ENCODE results near the gene LMNB1. TPM values are rescaled to one million over a fixed set of nuclear protein-coding genes. Genes with fewer than 3 reads are reported as not detected.
"Not testable (repeated sequence)": the region's sequence is repeated elsewhere in the genome, so short reads cannot be mapped to it uniquely, and the experiment has no call there.

Gene LMNB1
- total RNA-seq, 2 donors from 2014 or later = 1.3 to 2.0 TPM

DNA sequence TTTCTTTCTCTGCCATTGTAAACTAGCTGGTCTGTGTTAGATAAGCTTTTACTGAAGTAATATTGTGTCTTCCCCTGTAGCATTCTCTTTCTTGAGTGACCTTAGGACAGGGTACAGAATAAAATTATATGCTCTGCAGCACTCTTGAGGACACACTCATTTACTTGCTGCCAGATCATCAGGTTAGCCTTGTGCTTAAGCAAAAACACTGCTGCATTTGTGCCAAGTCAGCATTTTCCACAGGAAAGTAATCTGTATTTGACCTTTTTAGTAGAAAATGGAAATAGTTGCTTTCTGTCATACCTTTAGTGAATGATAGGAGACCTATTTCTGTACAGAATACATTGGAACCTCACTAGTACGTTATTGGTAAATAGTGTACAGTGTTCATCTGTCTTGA, 54.2 kb downstream of the LMNB1 start:
- no peak for ATAC-seq
- TF ChIP-seq, protein P1, sequence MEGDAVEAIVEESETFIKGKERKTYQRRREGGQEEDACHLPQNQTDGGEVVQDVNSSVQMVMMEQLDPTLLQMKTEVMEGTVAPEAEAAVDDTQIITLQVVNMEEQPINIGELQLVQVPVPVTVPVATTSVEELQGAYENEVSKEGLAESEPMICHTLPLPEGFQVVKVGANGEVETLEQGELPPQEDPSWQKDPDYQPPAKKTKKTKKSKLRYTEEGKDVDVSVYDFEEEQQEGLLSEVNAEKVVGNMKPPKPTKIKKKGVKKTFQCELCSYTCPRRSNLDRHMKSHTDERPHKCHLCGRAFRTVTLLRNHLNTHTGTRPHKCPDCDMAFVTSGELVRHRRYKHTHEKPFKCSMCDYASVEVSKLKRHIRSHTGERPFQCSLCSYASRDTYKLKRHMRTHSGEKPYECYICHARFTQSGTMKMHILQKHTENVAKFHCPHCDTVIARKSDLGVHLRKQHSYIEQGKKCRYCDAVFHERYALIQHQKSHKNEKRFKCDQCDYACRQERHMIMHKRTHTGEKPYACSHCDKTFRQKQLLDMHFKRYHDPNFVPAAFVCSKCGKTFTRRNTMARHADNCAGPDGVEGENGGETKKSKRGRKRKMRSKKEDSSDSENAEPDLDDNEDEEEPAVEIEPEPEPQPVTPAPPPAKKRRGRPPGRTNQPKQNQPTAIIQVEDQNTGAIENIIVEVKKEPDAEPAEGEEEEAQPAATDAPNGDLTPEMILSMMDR (IDR thresholded peaks at IDR 0.05) = no peak
- TF ChIP-seq POLR2A (IDR thresholded peaks at IDR 0.05) = no peak
- Histone ChIP-seq H3K27ac (no peak overlapping the region), H3K4me1 (no peaks in the 10 kb centered on the region), H3K9me3 (no peaks in the 10 kb centered on the region), H3K4me3 (no peak overlapping the region), H3K27me3 (no peaks in the 10 kb centered on the region), H3K36me3 (replicated peaks in 1 of 2; ENCODE audit: insufficient read depth in 1 of 2, low read depth in 2 of 2) (peaks cover 0 to 6% of the 10 kb centered on the region in 2 donors)
- intact Hi-C loops (cut with DNase I) = no loop called here
- WGBS, 2 donors = 88 to 92% methylated on average over 1 of the region's 1 CpG
- no peak for DNase-seq

DNA sequence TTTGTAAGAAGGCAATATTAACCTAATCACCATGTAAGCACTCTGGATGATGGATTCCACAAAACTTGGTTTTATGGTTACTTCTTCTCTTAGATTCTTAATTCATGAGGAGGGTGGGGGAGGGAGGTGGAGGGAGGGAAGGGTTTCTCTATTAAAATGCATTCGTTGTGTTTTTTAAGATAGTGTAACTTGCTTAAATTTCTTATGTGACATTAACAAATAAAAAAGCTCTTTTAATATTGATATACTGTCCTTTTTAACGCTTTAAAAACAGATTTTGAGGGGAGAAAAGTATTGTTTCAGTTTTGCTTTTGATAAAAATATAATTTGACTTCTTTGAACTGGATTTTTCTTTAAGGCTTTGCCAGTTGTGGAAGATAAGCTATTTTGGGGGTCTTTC, 59.8 kb downstream of the LMNB1 start:
- 83 to 93% methylated on average over 2 of the region's 2 CpGs for WGBS, 2 donors
- Histone ChIP-seq H3K4me1 (no peaks in the 10 kb centered on the region), H3K9me3 (no peaks in the 10 kb centered on the region), H3K27me3 (no peaks in the 10 kb centered on the region), H3K27ac (no peak overlapping the region), H3K36me3 (replicated peaks in 1 of 2; ENCODE audit: insufficient read depth in 1 of 2, low read depth in 2 of 2) (no peaks in the 10 kb centered on the region), H3K4me3 (no peak overlapping the region)
- no peak for TF ChIP-seq POLR2A (IDR thresholded peaks at IDR 0.05)
- TF ChIP-seq, protein P1 (IDR thresholded peaks at IDR 0.05) = no peak
- intact Hi-C loops (cut with DNase I) = no loop called here
- DNase-seq (no peak), ATAC-seq (no peak)

DNA sequence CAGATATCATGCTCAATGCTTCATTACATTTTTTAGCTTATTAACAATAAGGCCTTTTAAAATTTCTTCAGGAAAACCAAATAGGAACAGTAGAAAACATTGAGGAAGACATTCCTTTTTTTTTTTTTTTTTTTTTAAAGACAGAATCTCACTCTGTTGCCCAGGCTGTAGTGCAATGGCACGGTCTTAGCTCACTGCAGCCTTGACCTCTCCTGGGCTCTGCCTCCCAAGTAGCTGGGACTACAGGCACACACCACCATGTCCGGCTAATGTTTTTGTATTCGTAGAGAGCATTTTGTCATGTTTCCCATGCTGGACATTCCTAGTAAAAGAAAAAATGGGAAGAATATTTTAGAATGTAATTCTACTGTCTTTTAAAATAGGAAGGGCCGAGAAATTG, 60.3 kb downstream of the LMNB1 start:
- 93 to 96% methylated on average over 4 of the region's 4 CpGs for WGBS, 2 donors
- intact Hi-C loops (cut with DNase I) = no loop called here
- DNase-seq = no peak

DNA sequence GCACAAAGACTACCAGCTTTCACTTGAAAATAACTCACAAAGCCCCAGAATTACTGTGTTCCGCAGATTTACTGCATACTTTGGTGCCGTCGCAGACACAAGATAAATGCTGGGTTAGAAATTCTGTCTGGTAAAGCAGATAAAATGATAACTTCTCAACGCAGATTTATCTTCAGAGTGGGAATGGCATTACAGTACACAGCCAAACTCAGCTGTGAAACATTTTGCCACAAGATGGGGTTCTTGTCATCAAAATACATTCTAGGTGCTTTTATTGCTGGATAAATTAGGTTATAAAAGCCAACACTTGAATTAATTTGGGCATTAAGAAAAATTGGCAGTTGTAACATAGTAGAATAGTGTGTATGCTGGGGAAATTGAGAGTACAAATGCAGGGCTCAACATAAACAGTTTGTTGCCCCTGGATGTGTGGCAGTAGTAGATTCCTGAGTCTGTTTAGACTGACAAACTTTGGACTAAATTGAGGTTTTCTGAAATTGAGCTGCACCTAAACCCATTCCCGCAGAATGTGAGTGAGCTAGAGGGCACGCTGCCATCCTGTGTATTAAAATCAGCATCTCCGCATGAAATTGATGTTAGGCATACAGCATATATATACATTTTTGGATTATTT, 61.1 kb downstream of the LMNB1 start:
- ATAC-seq = no peak
- H3K4me3 ChIP-seq = no peak overlapping the region
- H3K27ac ChIP-seq = no peak overlapping the region
- no peak for DNase-seq
- TF ChIP-seq, protein P1 (IDR thresholded peaks at IDR 0.05) = peak in 6 of 7 experiments; percentile 8 to 42 (median 30)
- TF ChIP-seq POLR2A (IDR thresholded peaks at IDR 0.05) = no peak
- no peaks in the 10 kb centered on the region for H3K27me3 ChIP-seq
- H3K36me3 ChIP-seq (replicated peaks in 1 of 2; ENCODE audit: insufficient read depth in 1 of 2, low read depth in 2 of 2) = no peaks in the 10 kb centered on the region
- no peaks in the 10 kb centered on the region for H3K4me1 ChIP-seq
- intact Hi-C loops (cut with DNase I) = no loop called here
- WGBS, 2 donors = 70 to 73% methylated on average over 7 of the region's 7 CpGs
- H3K9me3 ChIP-seq = no peaks in the 10 kb centered on the region

More for the DNA sequence above, 60.3 kb downstream of the LMNB1 start:
- H3K4me3 ChIP-seq = no peak overlapping the region
- H3K4me1 ChIP-seq = no peaks in the 10 kb centered on the region
- no peaks in the 10 kb centered on the region for H3K27me3 ChIP-seq
- no peak overlapping the region for H3K27ac ChIP-seq
- no peaks in the 10 kb centered on the region for H3K9me3 ChIP-seq
- no peak for TF ChIP-seq POLR2A (IDR thresholded peaks at IDR 0.05)
- TF ChIP-seq, protein P1 (IDR thresholded peaks at IDR 0.05) = no peak
- no peak for ATAC-seq
- no peaks in the 10 kb centered on the region for H3K36me3 ChIP-seq (replicated peaks in 1 of 2; ENCODE audit: insufficient read depth in 1 of 2, low read depth in 2 of 2)

DNA sequence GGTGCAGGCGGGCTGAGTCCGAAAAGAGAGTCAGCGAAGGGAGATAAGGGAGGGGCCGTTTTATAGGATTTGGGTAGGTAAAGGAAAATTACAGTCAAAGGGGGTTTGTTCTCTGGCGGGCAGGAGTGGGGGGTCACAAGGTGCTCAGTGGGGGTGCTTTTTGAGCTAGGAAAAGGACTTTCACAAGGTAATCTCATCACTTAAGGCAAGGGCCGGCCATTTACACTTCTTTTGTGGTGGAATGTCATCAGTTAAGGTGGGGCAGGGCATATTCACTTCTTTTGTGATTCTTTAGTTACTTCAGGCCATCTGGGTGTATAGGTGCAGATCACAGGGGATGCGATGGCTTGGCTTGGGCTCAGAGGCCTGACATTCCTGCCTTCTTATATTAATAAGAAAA, 62.5 kb downstream of the LMNB1 start:
- ATAC-seq; H3K4me3 ChIP-seq; H3K36me3 ChIP-seq (replicated peaks in 1 of 2; ENCODE audit: insufficient read depth in 1 of 2, low read depth in 2 of 2); intact Hi-C loops (cut with DNase I); H3K27me3 ChIP-seq; H3K27ac ChIP-seq; H3K4me1 ChIP-seq; DNase-seq; H3K9me3 ChIP-seq: not testable (repeated sequence)
- 89 to 98% methylated on average over 7 of the region's 7 CpGs for WGBS, 2 donors

DNA sequence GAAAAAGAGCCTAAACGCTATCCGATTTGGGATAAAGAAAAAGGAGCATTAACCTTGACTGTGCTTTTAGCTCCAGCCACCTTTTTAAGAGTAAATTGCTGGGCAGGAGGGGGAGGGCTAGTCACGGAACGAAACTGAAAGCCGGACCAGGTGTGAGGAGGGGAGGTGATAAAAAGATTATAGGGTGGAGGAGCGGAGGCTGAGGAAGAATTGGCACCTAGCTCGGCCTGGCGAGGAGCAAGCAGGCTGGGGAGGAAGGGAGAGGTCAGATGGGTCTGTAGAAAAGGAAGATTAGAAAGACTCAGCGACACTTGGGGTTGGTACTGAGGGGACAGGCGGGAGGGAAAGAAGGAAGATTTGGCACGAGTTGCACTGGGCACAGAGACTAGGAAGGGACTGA, 66.4 kb downstream of the LMNB1 start:
- DNase-seq; H3K9me3 ChIP-seq; H3K27ac ChIP-seq; H3K27me3 ChIP-seq; intact Hi-C loops (cut with DNase I); H3K4me3 ChIP-seq; H3K36me3 ChIP-seq (replicated peaks in 1 of 2; ENCODE audit: insufficient read depth in 1 of 2, low read depth in 2 of 2); H3K4me1 ChIP-seq; ATAC-seq: not testable (repeated sequence)
- WGBS, 2 donors = 43 to 44% methylated on average over 11 of the region's 11 CpGs

DNA sequence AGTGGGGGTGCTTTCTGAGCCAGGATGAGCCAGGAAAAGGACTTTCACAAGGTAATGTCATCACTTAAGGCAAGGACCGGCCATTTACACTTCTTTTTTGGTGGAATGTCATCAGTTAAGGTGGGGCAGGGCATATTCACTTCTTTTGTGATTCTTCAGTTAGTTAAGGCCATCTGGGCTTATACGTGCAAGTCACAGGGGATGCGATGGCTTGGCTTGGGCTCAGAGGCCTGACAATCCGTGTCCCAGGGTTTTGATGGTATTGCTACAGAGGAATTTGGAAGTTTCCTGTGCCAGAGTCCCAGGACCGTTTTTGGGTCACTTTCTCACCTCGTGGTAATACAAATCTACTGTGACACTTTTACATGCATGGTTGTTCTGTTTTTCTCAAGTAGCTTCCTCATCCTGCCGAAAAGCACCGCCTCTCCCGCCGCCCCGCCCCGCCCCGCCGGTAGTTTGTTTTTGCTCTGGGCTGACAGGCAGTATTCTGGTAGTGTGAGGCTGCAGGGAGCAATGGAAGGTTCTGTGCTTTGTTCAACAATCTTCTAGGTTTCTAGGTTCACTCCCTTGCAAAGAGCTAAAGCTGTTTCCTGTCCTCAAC, 68.6 kb downstream of the LMNB1 start:
- H3K27ac ChIP-seq = peak overlapping the region in 1 of 4 donors; percentile 10
- H3K27me3 ChIP-seq; H3K36me3 ChIP-seq (replicated peaks in 1 of 2; ENCODE audit: insufficient read depth in 1 of 2, low read depth in 2 of 2); H3K9me3 ChIP-seq; H3K4me1 ChIP-seq; intact Hi-C loops (cut with DNase I); H3K4me3 ChIP-seq: not testable (repeated sequence)
- DNase-seq (peak in 2 of 4 donors; percentile 19 to 48), ATAC-seq (peak; percentile 81)
- 23 to 24% methylated on average over 14 of the region's 14 CpGs for WGBS, 2 donors
